ENCODE measurements around the gene ERN2.
A peak's percentile ranks its signal among the peaks of the same experiment; 100 is the strongest.

Gene ERN2

DNA sequence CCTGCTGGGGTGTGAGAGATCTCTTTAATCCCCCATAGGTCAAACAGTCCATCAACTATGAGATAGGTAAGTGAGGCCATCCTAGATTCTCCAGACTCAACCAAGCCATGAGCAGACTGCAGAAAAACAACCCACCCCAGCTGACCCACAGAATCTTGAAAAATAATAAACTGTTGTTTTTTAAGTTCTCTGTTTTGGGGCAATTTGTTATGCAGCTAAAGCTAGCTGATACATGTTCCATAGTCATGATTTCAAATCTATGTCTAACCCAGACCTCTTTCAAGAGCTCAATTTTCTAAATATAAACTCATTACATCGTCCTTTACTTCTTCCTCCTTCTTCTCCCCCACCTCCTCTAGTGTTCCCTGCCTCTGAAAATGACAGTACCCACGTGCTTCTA lies 10.1 kb downstream of the ERN2 start:
- H3K9me3 ChIP-seq (replicated peaks in 1 of 2; ENCODE audit: control insufficient read depth in 2 of 2, insufficient read depth in 1 of 2, low read depth in 1 of 2, low read length in 2 of 2), result no peaks in the 10 kb centered on the region
- no peak overlapping the region for H2BK120ac ChIP-seq (ENCODE audit: low read depth, low read length)
- no peaks in the 10 kb centered on the region for H3K36me3 ChIP-seq (replicated peaks in 1 of 2; ENCODE audit: control insufficient read depth in 2 of 2, insufficient read depth in 2 of 2, low read length in 2 of 2)
- WGBS, 2 donors (ENCODE audit: extremely low coverage in 2 of 2, insufficient read length in 2 of 2, insufficient replicate concordance in 1 of 2), result 100% methylated on average over 1 of the region's 2 CpGs; no CpG with 5 or more reads in 1 of the 2 donors
- no peak overlapping the region for H2BK5ac ChIP-seq (ENCODE audit: low read length)
- H3K23ac ChIP-seq (ENCODE audit: low read depth, low read length, poor library complexity), result no peak overlapping the region
- no peak overlapping the region for H3K27ac ChIP-seq (replicated peaks; ENCODE audit: low read length)
- no peak overlapping the region for H4K8ac ChIP-seq (ENCODE audit: low read depth, low read length)
- no peak overlapping the region for H3K4ac ChIP-seq (ENCODE audit: low read length)
- H3K9ac ChIP-seq (ENCODE audit: low read depth, low read length, poor library complexity), result no peak overlapping the region
- H3K18ac ChIP-seq (ENCODE audit: low read length), result no peak overlapping the region
- no peak overlapping the region for H3K14ac ChIP-seq (ENCODE audit: low read length)
- no peaks in the 10 kb centered on the region for H3K79me1 ChIP-seq (ENCODE audit: low read depth, low read length)
- no peak for DNase-seq (ENCODE audit: low spot score)
- H2AFZ ChIP-seq (ENCODE audit: low read length), result no peak overlapping the region
- H2AK5ac ChIP-seq (ENCODE audit: low read depth, low read length), result no peak overlapping the region
- H4K91ac ChIP-seq (ENCODE audit: low read depth, low read length, poor library complexity), result no peak overlapping the region
- H3K27me3 ChIP-seq (ENCODE audit: control insufficient read depth in 3 of 3, insufficient read depth in 3 of 3, low read depth in 1 of 3, low read length in 3 of 3), result no peaks in the 10 kb centered on the region
- H2BK15ac ChIP-seq (ENCODE audit: low read length), result no peak overlapping the region
- no peak overlapping the region for H3K4me3 ChIP-seq (ENCODE audit: low read length in 2 of 2)
- H3K4me1 ChIP-seq (ENCODE audit: control insufficient read depth in 2 of 2, insufficient read depth in 1 of 2, low read depth in 1 of 2, low read length in 2 of 2), result peaks cover 0 to 5% of the 10 kb centered on the region in 2 donors
- no peak overlapping the region for H3K4me2 ChIP-seq (ENCODE audit: insufficient read depth, low read length, poor library complexity, severe bottlenecking)
- no peak overlapping the region for H2BK12ac ChIP-seq (ENCODE audit: low read length)

DNA sequence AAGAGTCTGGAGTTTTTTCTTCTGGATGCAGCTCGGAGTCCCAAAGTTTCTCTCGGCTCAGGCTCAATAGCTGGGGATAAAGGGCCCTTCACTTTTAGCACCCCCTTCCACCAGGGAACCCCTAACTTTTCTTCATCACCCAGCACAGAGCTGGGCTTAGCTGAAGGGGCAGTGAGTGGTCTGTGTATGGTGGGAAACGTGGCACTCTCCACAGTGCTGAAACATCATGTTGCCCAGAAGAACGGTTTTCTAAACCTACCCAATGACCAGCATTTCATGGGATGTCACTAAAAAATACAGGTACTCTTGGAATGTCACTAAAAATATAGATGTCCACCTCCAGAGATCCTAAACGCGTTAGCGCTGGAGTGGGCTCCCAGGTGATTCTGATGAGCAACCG lies 12.0 kb downstream of the ERN2 start:
- DNase-seq (ENCODE audit: low spot score), result no peak
- no peak overlapping the region for H3K18ac ChIP-seq (ENCODE audit: low read length)
- H3K4me3 ChIP-seq (ENCODE audit: low read length in 2 of 2), result no peak overlapping the region
- no peak overlapping the region for H4K91ac ChIP-seq (ENCODE audit: low read depth, low read length, poor library complexity)
- peak overlapping the region; percentile 93 for H2BK5ac ChIP-seq (ENCODE audit: low read length)
- H4K8ac ChIP-seq (ENCODE audit: low read depth, low read length), result no peak overlapping the region
- H3K79me1 ChIP-seq (ENCODE audit: low read depth, low read length), result no peaks in the 10 kb centered on the region
- no peak overlapping the region for H3K9ac ChIP-seq (ENCODE audit: low read depth, low read length, poor library complexity)
- H3K14ac ChIP-seq (ENCODE audit: low read length), result no peak overlapping the region
- H3K4ac ChIP-seq (ENCODE audit: low read length), result no peak overlapping the region
- no peak overlapping the region for H3K27ac ChIP-seq (replicated peaks; ENCODE audit: low read length)
- no peak overlapping the region for H2BK15ac ChIP-seq (ENCODE audit: low read length)
- WGBS, 2 donors (ENCODE audit: extremely low coverage in 2 of 2, insufficient read length in 2 of 2, insufficient replicate concordance in 1 of 2), result no CpG with 5 or more reads among the region's 8 CpGs
- H3K36me3 ChIP-seq (replicated peaks in 1 of 2; ENCODE audit: control insufficient read depth in 2 of 2, insufficient read depth in 2 of 2, low read length in 2 of 2), result no peaks in the 10 kb centered on the region
- H2AK5ac ChIP-seq (ENCODE audit: low read depth, low read length), result no peak overlapping the region
- no peak overlapping the region for H3K4me2 ChIP-seq (ENCODE audit: insufficient read depth, low read length, poor library complexity, severe bottlenecking)
- H3K23ac ChIP-seq (ENCODE audit: low read depth, low read length, poor library complexity), result no peak overlapping the region
- H2AFZ ChIP-seq (ENCODE audit: low read length), result no peak overlapping the region
- no peak overlapping the region for H2BK12ac ChIP-seq (ENCODE audit: low read length)
- no peaks in the 10 kb centered on the region for H3K9me3 ChIP-seq (replicated peaks in 1 of 2; ENCODE audit: control insufficient read depth in 2 of 2, insufficient read depth in 1 of 2, low read depth in 1 of 2, low read length in 2 of 2)
- peaks cover 0 to 5% of the 10 kb centered on the region in 2 donors for H3K4me1 ChIP-seq (ENCODE audit: control insufficient read depth in 2 of 2, insufficient read depth in 1 of 2, low read depth in 1 of 2, low read length in 2 of 2)
- no peaks in the 10 kb centered on the region for H3K27me3 ChIP-seq (ENCODE audit: control insufficient read depth in 3 of 3, insufficient read depth in 3 of 3, low read depth in 1 of 3, low read length in 3 of 3)
- H2BK120ac ChIP-seq (ENCODE audit: low read depth, low read length), result no peak overlapping the region

DNA sequence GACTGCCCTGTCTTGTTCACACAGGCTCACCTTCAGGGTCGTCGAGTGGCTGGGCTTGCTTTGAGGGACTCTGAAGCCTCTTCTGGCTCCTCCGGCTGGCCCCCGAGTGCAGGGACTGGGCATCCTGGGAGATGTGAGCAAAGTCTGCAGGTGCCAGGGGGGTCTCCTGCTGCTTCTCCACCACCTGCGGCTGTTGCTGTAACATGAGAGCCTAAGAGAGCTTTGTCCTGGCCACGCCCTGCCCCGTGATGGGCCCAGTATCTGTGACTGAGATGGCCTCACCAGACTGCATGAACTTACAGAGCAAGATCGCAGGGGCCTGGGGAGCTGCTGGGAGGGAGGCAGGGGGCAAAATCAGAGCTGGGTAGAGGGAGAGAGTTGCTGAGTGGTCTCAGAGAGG lies 12.5 kb downstream of the ERN2 start:
- Histone ChIP-seq H2BK15ac (ENCODE audit: low read length) (no peak overlapping the region), H3K4ac (ENCODE audit: low read length) (no peak overlapping the region), H3K9ac (ENCODE audit: low read depth, low read length, poor library complexity) (peak overlapping the region; percentile 24), H3K9me3 (replicated peaks in 1 of 2; ENCODE audit: control insufficient read depth in 2 of 2, insufficient read depth in 1 of 2, low read depth in 1 of 2, low read length in 2 of 2) (no peaks in the 10 kb centered on the region), H3K18ac (ENCODE audit: low read length) (peak overlapping the region; percentile 72), H3K27ac (replicated peaks; ENCODE audit: low read length) (no peak overlapping the region), H2BK120ac (ENCODE audit: low read depth, low read length) (no peak overlapping the region), H3K14ac (ENCODE audit: low read length) (peak overlapping the region; percentile 66), H3K23ac (ENCODE audit: low read depth, low read length, poor library complexity) (no peak overlapping the region), H4K91ac (ENCODE audit: low read depth, low read length, poor library complexity) (no peak overlapping the region), H2BK5ac (ENCODE audit: low read length) (peak overlapping the region; percentile 93), H3K79me1 (ENCODE audit: low read depth, low read length) (no peaks in the 10 kb centered on the region), H2AK5ac (ENCODE audit: low read depth, low read length) (peak overlapping the region; percentile 34), H3K27me3 (ENCODE audit: control insufficient read depth in 3 of 3, insufficient read depth in 3 of 3, low read depth in 1 of 3, low read length in 3 of 3) (no peaks in the 10 kb centered on the region), H3K36me3 (replicated peaks in 1 of 2; ENCODE audit: control insufficient read depth in 2 of 2, insufficient read depth in 2 of 2, low read length in 2 of 2) (no peaks in the 10 kb centered on the region), H2AFZ (ENCODE audit: low read length) (peak overlapping the region; percentile 43), H2BK12ac (ENCODE audit: low read length) (no peak overlapping the region), H3K4me1 (ENCODE audit: control insufficient read depth in 2 of 2, insufficient read depth in 1 of 2, low read depth in 1 of 2, low read length in 2 of 2) (peaks cover 0 to 5% of the 10 kb centered on the region in 2 donors), H3K4me2 (ENCODE audit: insufficient read depth, low read length, poor library complexity, severe bottlenecking) (no peak overlapping the region), H3K4me3 (ENCODE audit: low read length in 2 of 2) (no peak overlapping the region), H4K8ac (ENCODE audit: low read depth, low read length) (no peak overlapping the region)
- no peak for DNase-seq (ENCODE audit: low spot score)
- whole genome bisulfite sequencing, 2 donors (ENCODE audit: extremely low coverage in 2 of 2, insufficient read length in 2 of 2, insufficient replicate concordance in 1 of 2), result no CpG with 5 or more reads among the region's 8 CpGs

DNA sequence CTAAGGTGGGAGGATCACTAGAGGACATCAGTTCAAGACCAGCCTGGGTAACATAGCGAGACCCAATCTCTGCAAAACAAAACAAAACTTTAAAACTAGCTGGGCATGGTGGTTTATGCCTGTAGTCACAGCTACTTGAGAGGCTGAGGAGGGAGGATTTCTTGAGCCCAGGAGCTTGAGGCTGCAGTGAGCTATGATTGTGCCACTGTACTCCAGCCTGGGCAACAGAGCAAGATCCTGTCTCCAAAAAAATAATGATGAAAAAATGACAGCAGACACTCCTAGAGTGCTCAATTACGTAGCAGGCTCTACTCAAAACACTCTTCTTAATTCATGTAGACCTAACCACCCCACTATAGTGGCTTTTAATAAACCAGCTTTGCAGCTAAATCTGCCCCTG lies 12.9 kb downstream of the ERN2 start:
- Histone ChIP-seq H3K14ac (ENCODE audit: low read length) (no peak overlapping the region), H3K23ac (ENCODE audit: low read depth, low read length, poor library complexity) (no peak overlapping the region), H4K91ac (ENCODE audit: low read depth, low read length, poor library complexity) (no peak overlapping the region), H3K79me1 (ENCODE audit: low read depth, low read length) (no peaks in the 10 kb centered on the region), H4K8ac (ENCODE audit: low read depth, low read length) (no peak overlapping the region), H2AK5ac (ENCODE audit: low read depth, low read length) (no peak overlapping the region), H2BK5ac (ENCODE audit: low read length) (peak overlapping the region; percentile 93), H3K4me1 (ENCODE audit: control insufficient read depth in 2 of 2, insufficient read depth in 1 of 2, low read depth in 1 of 2, low read length in 2 of 2) (peaks cover 0 to 6% of the 10 kb centered on the region in 2 donors), H3K18ac (ENCODE audit: low read length) (no peak overlapping the region), H3K4me3 (ENCODE audit: low read length in 2 of 2) (no peak overlapping the region), H3K4ac (ENCODE audit: low read length) (no peak overlapping the region), H3K27me3 (ENCODE audit: control insufficient read depth in 3 of 3, insufficient read depth in 3 of 3, low read depth in 1 of 3, low read length in 3 of 3) (no peaks in the 10 kb centered on the region), H2BK15ac (ENCODE audit: low read length) (no peak overlapping the region), H2AFZ (ENCODE audit: low read length) (peak overlapping the region; percentile 43), H2BK12ac (ENCODE audit: low read length) (no peak overlapping the region), H3K27ac (replicated peaks; ENCODE audit: low read length) (no peak overlapping the region), H3K9ac (ENCODE audit: low read depth, low read length, poor library complexity) (no peak overlapping the region), H3K36me3 (replicated peaks in 1 of 2; ENCODE audit: control insufficient read depth in 2 of 2, insufficient read depth in 2 of 2, low read length in 2 of 2) (no peaks in the 10 kb centered on the region), H3K9me3 (replicated peaks in 1 of 2; ENCODE audit: control insufficient read depth in 2 of 2, insufficient read depth in 1 of 2, low read depth in 1 of 2, low read length in 2 of 2) (no peaks in the 10 kb centered on the region), H3K4me2 (ENCODE audit: insufficient read depth, low read length, poor library complexity, severe bottlenecking) (no peak overlapping the region), H2BK120ac (ENCODE audit: low read depth, low read length) (no peak overlapping the region)
- no peak for DNase-seq (ENCODE audit: low spot score)
- no CpG with 5 or more reads among the region's 2 CpGs for WGBS, 2 donors (ENCODE audit: extremely low coverage in 2 of 2, insufficient read length in 2 of 2, insufficient replicate concordance in 1 of 2)

Data from neuronal stem cell (in vitro differentiated cells).